HEK293 (cell line): ENCODE results near the gene LILRB5.
A peak's percentile ranks its signal among the peaks of the same experiment; 100 is the strongest.

Source experiments
- CTCF ChIA-PET: fragments of 350-600 bp; formaldehyde crosslinking; extraction: SDS; loops from one replicate; lab custom pipeline; 2021; ENCODE audit warnings: antibody characterized with exemption; lab: Yijun Ruan, JAX
- POLR2A ChIA-PET: fragments of 300-600 bp; formaldehyde crosslinking; extraction: SDS; loops from one replicate; lab custom pipeline; 2020; ENCODE audit warnings: antibody characterized with exemption, inconsistent platforms; lab: Yijun Ruan, JAX
- H3K27ac ChIP-seq: fragments of 200-500 bp; sonication (Bioruptor generic); 2 replicates; pipeline ENCODE4 v1.5.1; 2014; ENCODE audit warnings: low read depth, low read length, control low read depth, inconsistent platforms; ENCODE audit errors: extremely low read depth
- H3K36me3 ChIP-seq, 2 experiments: fragments of 200-500 bp in 1 of 2; sonication (Bioruptor generic) in 1 of 2; 1 replicate in 1 of 2; 2 replicates in 1 of 2; pipeline ENCODE4 v1.5.1; 2014 to 2017; ENCODE audit warnings: inconsistent platforms in 2 of 2, low read length in 2 of 2; ENCODE audit not compliant: control insufficient read depth in 2 of 2, insufficient read depth in 1 of 2
- H3K4me1 ChIP-seq: fragments of 200-500 bp; sonication (Bioruptor generic); 2 replicates; pipeline ENCODE4 v1.5.1; 2014; ENCODE audit warnings: mild to moderate bottlenecking, low read length, inconsistent platforms; ENCODE audit not compliant: control insufficient read depth, insufficient read depth
- H3K4me3 ChIP-seq: 2 replicates; pipeline ENCODE4 v1.5.1; 2011; ENCODE audit warnings: low read depth, mild to moderate bottlenecking, control low read depth, low read length, moderate library complexity
- H3K9me3 ChIP-seq: fragments of 200-500 bp; sonication (Bioruptor generic); 2 replicates; pipeline ENCODE4 v1.5.1; 2014; ENCODE audit warnings: low read depth, low read length, inconsistent platforms; ENCODE audit not compliant: control insufficient read depth, insufficient read depth
- HOXA7 ChIP-seq: sonication (generic); formaldehyde crosslinking; IDR thresholded peaks from 2 replicates; pipeline ENCODE4 v1.8.1; 2022; ENCODE audit warnings: missing genetic modification reagents, borderline replicate concordance
- HOXD13 ChIP-seq: sonication (generic); formaldehyde crosslinking; IDR thresholded peaks from 2 replicates; pipeline ENCODE4 v1.8.0; 2022; ENCODE audit warnings: missing genetic modification reagents, borderline replicate concordance
- IKZF3 ChIP-seq: fragments of 450-650 bp; IDR thresholded peaks from 2 replicates; pipeline ENCODE4 v1.5.0; 2018; ENCODE audit warnings: missing biosample characterization, mild to moderate bottlenecking, missing genetic modification characterization, moderate library complexity
- ZBTB20 ChIP-seq: fragments of 450-650 bp; formaldehyde crosslinking; IDR thresholded peaks from 2 replicates; pipeline ENCODE4 v1.5.1; 2016; ENCODE audit warnings: missing biosample characterization, missing genetic modification characterization
- ZBTB48 ChIP-seq: fragments of 450-650 bp; formaldehyde crosslinking; IDR thresholded peaks from 2 replicates; pipeline ENCODE4 v1.5.1; 2016; ENCODE audit warnings: missing biosample characterization, missing genetic modification characterization
- ZNF133 ChIP-seq: fragments of 450-650 bp; formaldehyde crosslinking; IDR thresholded peaks from 2 replicates; pipeline ENCODE4 v1.5.1; 2016; ENCODE audit warnings: missing biosample characterization, missing genetic modification characterization
- ZNF16 ChIP-seq: fragments of 450-650 bp; formaldehyde crosslinking; IDR thresholded peaks from 2 replicates; pipeline ENCODE4 v1.5.1; 2016; ENCODE audit warnings: low read depth, missing biosample characterization, missing genetic modification characterization
- ZNF175 ChIP-seq: fragments of 450-650 bp; formaldehyde crosslinking; IDR thresholded peaks from 2 replicates; pipeline ENCODE4 v1.5.1; 2016; ENCODE audit warnings: missing biosample characterization, missing genetic modification characterization
- ZNF239 ChIP-seq: fragments of 450-650 bp; formaldehyde crosslinking; IDR thresholded peaks from 2 replicates; pipeline ENCODE4 v1.5.1; 2016; ENCODE audit warnings: missing biosample characterization, missing genetic modification characterization
- ZNF366 ChIP-seq: fragments of 450-650 bp; formaldehyde crosslinking; conservative IDR thresholded peaks from 2 replicates; pipeline ENCODE4 v1.5.1; 2016; ENCODE audit warnings: missing biosample characterization, missing genetic modification characterization
- ZNF571 ChIP-seq: fragments of 450-650 bp; formaldehyde crosslinking; IDR thresholded peaks from 2 replicates; pipeline ENCODE4 v1.5.0; 2017; ENCODE audit warnings: missing biosample characterization, missing genetic modification characterization
- ZNF76 ChIP-seq: fragments of 450-650 bp; formaldehyde crosslinking; IDR thresholded peaks from 2 replicates; pipeline ENCODE4; 2016; ENCODE audit warnings: low read depth, missing biosample characterization, missing genetic modification characterization, borderline replicate concordance
- TF ChIP-seq, protein P1 (sequence below): fragments of 450-650 bp; formaldehyde crosslinking; IDR thresholded peaks from 2 replicates; pipeline ENCODE4 v1.5.1; 2016; ENCODE audit warnings: missing biosample characterization, missing genetic modification characterization
- TF ChIP-seq, protein P2 (sequence below): fragments of 450-650 bp; formaldehyde crosslinking; IDR thresholded peaks from 2 replicates; pipeline ENCODE4 v1.5.1; 2016; ENCODE audit warnings: missing biosample characterization, missing genetic modification characterization
- TF ChIP-seq, protein P3 (sequence below): fragments of 450-650 bp; formaldehyde crosslinking; IDR thresholded peaks from 2 replicates; pipeline ENCODE4 v1.5.1; 2016; ENCODE audit warnings: missing biosample characterization, missing genetic modification characterization, low read depth
- TF ChIP-seq, protein P4 (sequence below): fragments of 450-650 bp; formaldehyde crosslinking; IDR thresholded peaks from 2 replicates; pipeline ENCODE4 v1.5.1; 2017; ENCODE audit warnings: missing biosample characterization, mild to moderate bottlenecking, missing genetic modification characterization, moderate library complexity
- TF ChIP-seq, protein P5 (sequence below): fragments of 450-650 bp; formaldehyde crosslinking; IDR thresholded peaks from 2 replicates; pipeline ENCODE4; 2016; ENCODE audit warnings: missing biosample characterization, missing genetic modification characterization

The LILRB5 gene

DNA sequence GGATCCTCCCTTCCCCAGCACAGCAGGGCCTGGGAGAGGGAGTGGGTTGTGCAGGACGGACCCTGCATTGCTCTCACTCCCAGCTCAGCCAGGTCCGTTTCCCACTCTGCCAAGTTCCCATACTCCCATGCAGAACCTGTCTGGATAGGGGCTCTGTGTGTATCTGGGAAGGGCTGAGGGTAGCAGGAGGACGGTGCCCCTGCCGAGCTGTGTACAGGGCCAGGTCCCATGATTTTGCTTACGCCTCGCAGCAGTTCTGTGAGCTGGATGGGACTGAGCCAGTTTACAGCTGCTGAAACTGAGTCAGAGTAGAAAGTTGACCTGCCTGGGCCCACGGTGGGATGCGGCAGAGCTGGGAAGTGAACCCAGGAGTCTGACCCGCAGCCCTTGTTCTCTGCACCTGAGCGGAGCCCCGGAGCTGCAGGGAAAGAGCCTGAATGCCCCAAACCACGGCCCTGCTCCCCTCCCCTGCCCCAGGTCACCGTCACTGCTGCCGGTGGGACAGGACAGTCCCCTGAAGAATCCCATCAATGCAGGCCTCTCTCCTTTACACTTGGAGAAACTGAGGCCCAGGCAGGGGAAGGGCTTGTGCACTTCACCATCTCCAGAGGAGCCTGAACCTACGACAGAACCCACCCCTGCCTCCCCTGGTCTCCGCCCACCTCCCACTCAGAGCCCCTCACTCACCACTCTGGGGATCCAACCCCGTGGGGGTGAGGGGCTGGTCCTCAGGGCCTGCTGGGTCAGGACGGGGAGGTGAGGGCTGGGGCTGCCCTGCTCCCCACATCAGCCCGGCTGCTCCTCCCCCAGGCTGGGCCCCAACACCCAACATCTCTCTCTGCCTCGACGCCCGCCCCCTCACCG lies 3.5 kb downstream of the LILRB5 start (continued):
- TF ChIP-seq HOXD13 (CRISPR knock-in tag), result no peak
- TF ChIP-seq ZNF175, result no peak
- TF ChIP-seq, protein P1, sequence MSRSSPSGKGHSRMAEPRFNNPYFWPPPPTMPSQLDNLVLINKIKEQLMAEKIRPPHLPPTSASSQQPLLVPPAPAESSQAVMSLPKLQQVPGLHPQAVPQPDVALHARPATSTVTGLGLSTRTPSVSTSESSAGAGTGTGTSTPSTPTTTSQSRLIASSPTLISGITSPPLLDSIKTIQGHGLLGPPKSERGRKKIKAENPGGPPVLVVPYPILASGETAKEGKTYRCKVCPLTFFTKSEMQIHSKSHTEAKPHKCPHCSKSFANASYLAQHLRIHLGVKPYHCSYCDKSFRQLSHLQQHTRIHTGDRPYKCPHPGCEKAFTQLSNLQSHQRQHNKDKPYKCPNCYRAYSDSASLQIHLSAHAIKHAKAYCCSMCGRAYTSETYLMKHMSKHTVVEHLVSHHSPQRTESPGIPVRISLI, result no peak
- TF ChIP-seq ZNF366 (tag by site-specific recombination), result no peak
- no peak for TF ChIP-seq ZNF239
- no peak for TF ChIP-seq IKZF3
- no peak for TF ChIP-seq ZNF76 (tag by site-specific recombination)
- TF ChIP-seq, protein P2, sequence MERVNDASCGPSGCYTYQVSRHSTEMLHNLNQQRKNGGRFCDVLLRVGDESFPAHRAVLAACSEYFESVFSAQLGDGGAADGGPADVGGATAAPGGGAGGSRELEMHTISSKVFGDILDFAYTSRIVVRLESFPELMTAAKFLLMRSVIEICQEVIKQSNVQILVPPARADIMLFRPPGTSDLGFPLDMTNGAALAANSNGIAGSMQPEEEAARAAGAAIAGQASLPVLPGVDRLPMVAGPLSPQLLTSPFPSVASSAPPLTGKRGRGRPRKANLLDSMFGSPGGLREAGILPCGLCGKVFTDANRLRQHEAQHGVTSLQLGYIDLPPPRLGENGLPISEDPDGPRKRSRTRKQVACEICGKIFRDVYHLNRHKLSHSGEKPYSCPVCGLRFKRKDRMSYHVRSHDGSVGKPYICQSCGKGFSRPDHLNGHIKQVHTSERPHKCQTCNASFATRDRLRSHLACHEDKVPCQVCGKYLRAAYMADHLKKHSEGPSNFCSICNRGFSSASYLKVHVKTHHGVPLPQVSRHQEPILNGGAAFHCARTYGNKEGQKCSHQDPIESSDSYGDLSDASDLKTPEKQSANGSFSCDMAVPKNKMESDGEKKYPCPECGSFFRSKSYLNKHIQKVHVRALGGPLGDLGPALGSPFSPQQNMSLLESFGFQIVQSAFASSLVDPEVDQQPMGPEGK, result no peak

DNA sequence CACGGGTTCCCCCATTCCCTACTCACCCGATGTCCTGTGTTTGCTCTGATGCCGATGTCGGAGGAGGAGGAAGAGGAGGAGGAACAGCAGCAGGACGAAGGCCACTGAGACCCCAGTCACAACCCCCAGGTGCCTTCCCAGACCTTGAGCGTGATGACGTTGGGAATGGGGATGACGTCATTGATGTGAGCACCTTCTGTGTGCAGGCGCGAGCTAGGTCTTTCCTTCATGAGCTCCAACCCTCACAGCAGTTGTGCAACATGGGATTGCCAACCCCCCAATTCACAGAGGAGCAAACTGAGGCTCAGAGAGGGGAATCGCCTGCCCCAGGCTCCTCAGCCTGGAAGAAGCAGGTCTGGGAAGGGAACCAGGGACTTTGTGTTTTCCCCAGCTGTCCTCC lies 4.2 kb downstream of the LILRB5 start:
- POLR2A ChIA-PET, result no interaction called here
- Histone ChIP-seq H3K36me3 (no peaks in the 10 kb centered on the region), H3K4me1 (no peaks in the 10 kb centered on the region), H3K27ac (no peak overlapping the region)
- TF ChIP-seq ZBTB48 (tag by site-specific recombination), result no peak
- TF ChIP-seq, protein P3, sequence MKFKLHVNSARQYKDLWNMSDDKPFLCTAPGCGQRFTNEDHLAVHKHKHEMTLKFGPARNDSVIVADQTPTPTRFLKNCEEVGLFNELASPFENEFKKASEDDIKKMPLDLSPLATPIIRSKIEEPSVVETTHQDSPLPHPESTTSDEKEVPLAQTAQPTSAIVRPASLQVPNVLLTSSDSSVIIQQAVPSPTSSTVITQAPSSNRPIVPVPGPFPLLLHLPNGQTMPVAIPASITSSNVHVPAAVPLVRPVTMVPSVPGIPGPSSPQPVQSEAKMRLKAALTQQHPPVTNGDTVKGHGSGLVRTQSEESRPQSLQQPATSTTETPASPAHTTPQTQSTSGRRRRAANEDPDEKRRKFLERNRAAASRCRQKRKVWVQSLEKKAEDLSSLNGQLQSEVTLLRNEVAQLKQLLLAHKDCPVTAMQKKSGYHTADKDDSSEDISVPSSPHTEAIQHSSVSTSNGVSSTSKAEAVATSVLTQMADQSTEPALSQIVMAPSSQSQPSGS (tag by site-specific recombination), result peak; percentile 28; the same call in 1 of the 2 replicates
- TF ChIP-seq, all 188 proteins: peak for 1
- CTCF ChIA-PET, result interaction anchor here (0.5 to 0.7 kb wide), 2 partner anchors 110 to 1039 kb away, joined by 3 read pairs; no protein-coding TSS in a partner anchor
- no peaks in the 10 kb centered on the region for H3K9me3 ChIP-seq
- H3K4me3 ChIP-seq, result no peak overlapping the region

DNA sequence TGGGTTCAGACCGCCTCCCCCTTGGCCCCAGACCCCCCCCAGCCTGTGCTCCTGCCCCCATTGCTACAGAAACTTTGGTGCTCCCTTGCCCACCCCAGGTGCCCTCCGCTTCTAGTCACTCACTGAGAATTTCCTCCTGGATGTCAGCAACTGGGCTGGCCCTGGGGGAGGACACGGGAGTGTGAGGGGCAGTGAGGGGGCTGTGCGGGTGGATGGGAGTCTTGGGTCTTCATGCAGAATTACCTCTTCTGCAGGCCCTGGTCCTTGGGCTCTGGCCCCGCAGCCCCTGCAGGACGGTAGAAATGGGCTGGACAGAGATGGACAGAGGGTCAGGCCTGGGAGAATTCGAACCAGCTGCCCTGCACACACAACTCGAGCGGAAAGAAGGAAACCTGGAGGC lies 4.8 kb downstream of the LILRB5 start:
- Histone ChIP-seq H3K36me3 (no peaks in the 10 kb centered on the region), H3K9me3 (no peaks in the 10 kb centered on the region), H3K27ac (no peak overlapping the region), H3K4me1 (no peaks in the 10 kb centered on the region), H3K4me3 (no peak overlapping the region)
- ChIA-PET POLR2A (interaction anchor here (0.6 kb wide), 1 partner anchor 148 kb away, joined by 7 read pairs; no protein-coding TSS in a partner anchor), CTCF (interaction anchor here (0.7 kb wide), 1 partner anchor 110 kb away, joined by 3 read pairs; no protein-coding TSS in a partner anchor)
- TF ChIP-seq ZNF133 (no peak), ZNF571 (no peak), ZNF16 (tag by site-specific recombination) (no peak), ZBTB20 (tag by site-specific recombination) (no peak), HOXA7 (CRISPR knock-in tag) (no peak)
- TF ChIP-seq, protein P4, sequence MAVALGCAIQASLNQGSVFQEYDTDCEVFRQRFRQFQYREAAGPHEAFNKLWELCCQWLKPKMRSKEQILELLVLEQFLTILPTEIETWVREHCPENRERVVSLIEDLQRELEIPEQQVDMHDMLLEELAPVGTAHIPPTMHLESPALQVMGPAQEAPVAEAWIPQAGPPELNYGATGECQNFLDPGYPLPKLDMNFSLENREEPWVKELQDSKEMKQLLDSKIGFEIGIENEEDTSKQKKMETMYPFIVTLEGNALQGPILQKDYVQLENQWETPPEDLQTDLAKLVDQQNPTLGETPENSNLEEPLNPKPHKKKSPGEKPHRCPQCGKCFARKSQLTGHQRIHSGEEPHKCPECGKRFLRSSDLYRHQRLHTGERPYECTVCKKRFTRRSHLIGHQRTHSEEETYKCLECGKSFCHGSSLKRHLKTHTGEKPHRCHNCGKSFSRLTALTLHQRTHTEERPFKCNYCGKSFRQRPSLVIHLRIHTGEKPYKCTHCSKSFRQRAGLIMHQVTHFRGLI (tag by site-specific recombination), result no peak
- TF ChIP-seq, protein P5, sequence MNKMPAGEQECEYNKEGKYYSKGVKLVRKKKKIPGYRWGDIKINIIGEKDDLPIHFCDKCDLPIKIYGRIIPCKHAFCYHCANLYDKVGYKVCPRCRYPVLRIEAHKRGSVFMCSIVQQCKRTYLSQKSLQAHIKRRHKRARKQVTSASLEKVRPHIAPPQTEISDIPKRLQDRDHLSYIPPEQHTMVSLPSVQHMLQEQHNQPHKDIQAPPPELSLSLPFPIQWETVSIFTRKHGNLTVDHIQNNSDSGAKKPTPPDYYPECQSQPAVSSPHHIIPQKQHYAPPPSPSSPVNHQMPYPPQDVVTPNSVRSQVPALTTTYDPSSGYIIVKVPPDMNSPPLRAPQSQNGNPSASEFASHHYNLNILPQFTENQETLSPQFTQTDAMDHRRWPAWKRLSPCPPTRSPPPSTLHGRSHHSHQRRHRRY (tag by site-specific recombination), result no peak
